ENCODE results near the gene NFS1.

The NFS1 gene

GRCh38 chr20:35674921-35675320 is 24.2 kb downstream of the NFS1 start:
- DNase-seq (ENCODE audit: low read depth in 2 of 2): no peak

- DNase-seq (ENCODE audit: low read depth in 2 of 2): no peak
Measured at GRCh38 chr20:35673884-35674283, 25.3 kb downstream of the NFS1 start.

- DNase-seq (ENCODE audit: low read depth in 2 of 2): no peak
Measured at GRCh38 chr20:35669681-35670080, 29.5 kb downstream of the NFS1 start.

GRCh38 chr20:35669221-35669620 is 29.9 kb downstream of the NFS1 start:
- DNase-seq (ENCODE audit: low read depth in 2 of 2): no peak

GRCh38 chr20:35665949-35666288 is 33.2 kb downstream of the NFS1 start:
- DNase-seq (ENCODE audit: low read depth in 2 of 2): no peak

- DNase-seq (ENCODE audit: low read depth in 2 of 2): peak; percentile 89 to 90
Measured at GRCh38 chr20:35664466-35665206, 34.5 kb downstream of the NFS1 start, which contains the start of the genes CPNE1 and RBM12. TSS of gene CPNE1 (minus strand) at chr20:35664900. CDS start at chr20:35632923, 31,977 bp downstream. TSS of gene RBM12 (minus strand) at chr20:35664900. CDS start at chr20:35655322, 9,578 bp downstream.

GRCh38 chr20:35663516-35664465 is 35.4 kb downstream of the NFS1 start:
- DNase-seq (ENCODE audit: low read depth in 2 of 2): peak; percentile 44 to 53

- DNase-seq (ENCODE audit: low read depth in 2 of 2): no peak
Measured at GRCh38 chr20:35662551-35662950, 36.6 kb downstream of the NFS1 start.

GRCh38 chr20:35661908-35662307 is 37.2 kb downstream of the NFS1 start:
- no peak for DNase-seq (ENCODE audit: low read depth in 2 of 2)

GRCh38 chr20:35661053-35661452 is 38.1 kb downstream of the NFS1 start:
- no peak for DNase-seq (ENCODE audit: low read depth in 2 of 2)

- no peak for DNase-seq (ENCODE audit: low read depth in 2 of 2)
Measured at GRCh38 chr20:35660122-35660937, 38.8 kb downstream of the NFS1 start.

GRCh38 chr20:35657271-35657670 is 41.9 kb downstream of the NFS1 start:
- no peak for DNase-seq (ENCODE audit: low read depth in 2 of 2)

- DNase-seq (ENCODE audit: low read depth in 2 of 2): no peak
Measured at GRCh38 chr20:35654415-35654814, 44.7 kb downstream of the NFS1 start.

GRCh38 chr20:35653893-35654292 is 45.3 kb downstream of the NFS1 start:
- DNase-seq (ENCODE audit: low read depth in 2 of 2): no peak

GRCh38 chr20:35653430-35653734 is 45.8 kb downstream of the NFS1 start:
- no peak for DNase-seq (ENCODE audit: low read depth in 2 of 2)

- no peak for DNase-seq (ENCODE audit: low read depth in 2 of 2)
Measured at GRCh38 chr20:35652641-35653429, 46.3 kb downstream of the NFS1 start.

- DNase-seq (ENCODE audit: low read depth in 2 of 2): no peak
Measured at GRCh38 chr20:35651958-35652357, 47.2 kb downstream of the NFS1 start.

GRCh38 chr20:35650632-35651031 is 48.5 kb downstream of the NFS1 start:
- DNase-seq (ENCODE audit: low read depth in 2 of 2): no peak

- DNase-seq (ENCODE audit: low read depth in 2 of 2): no peak
Measured at GRCh38 chr20:35648836-35649235, 50.3 kb downstream of the NFS1 start.

GRCh38 chr20:35644806-35645205 is 54.3 kb downstream of the NFS1 start:
- DNase-seq (ENCODE audit: low read depth in 2 of 2): no peak

- no peak for DNase-seq (ENCODE audit: low read depth in 2 of 2)
Measured at GRCh38 chr20:35643045-35643444, 56.1 kb downstream of the NFS1 start.

Data from stimulated activated CD8-positive, alpha-beta memory T cell treated with anti-CD3 and anti-CD28 coated beads, Interleukin-7, amount 100 ng/mL, for 4 hours (primary cell).